GM12872 (cell line): ENCODE measurements around the gene SH2B2.
A peak's percentile ranks its signal among the peaks of the same experiment; 100 is the strongest.

Source experiments
- TF ChIP-seq, protein P1 (sequence below): IDR thresholded peaks from 3 replicates; pipeline ENCODE4 v1.5.1; 2011; ENCODE audit warnings: low read depth, mild to moderate bottlenecking, low read length, moderate library complexity; ENCODE audit not compliant: insufficient read depth

The SH2B2 gene

DNA sequence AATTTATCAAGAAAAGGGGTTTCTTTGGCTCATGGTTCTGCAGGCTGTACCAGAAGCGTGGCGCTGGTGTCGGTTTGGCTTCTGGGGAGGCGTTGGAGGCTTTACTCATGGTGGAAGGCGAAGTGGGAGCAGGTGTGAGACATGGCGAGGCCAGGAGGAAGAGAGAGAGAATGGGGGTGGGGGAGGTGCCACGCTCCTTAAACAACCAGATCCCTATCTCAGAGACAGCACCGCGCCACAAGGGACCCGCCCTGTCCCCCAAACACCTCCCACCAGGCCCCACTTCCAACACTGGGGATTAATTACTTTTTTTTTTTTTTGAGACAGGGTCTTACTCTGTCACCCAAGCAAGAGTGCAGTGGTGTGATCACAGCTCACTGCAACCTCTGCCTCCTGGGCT lies 18.0 kb upstream of the SH2B2 start:
- TF ChIP-seq, protein P1, sequence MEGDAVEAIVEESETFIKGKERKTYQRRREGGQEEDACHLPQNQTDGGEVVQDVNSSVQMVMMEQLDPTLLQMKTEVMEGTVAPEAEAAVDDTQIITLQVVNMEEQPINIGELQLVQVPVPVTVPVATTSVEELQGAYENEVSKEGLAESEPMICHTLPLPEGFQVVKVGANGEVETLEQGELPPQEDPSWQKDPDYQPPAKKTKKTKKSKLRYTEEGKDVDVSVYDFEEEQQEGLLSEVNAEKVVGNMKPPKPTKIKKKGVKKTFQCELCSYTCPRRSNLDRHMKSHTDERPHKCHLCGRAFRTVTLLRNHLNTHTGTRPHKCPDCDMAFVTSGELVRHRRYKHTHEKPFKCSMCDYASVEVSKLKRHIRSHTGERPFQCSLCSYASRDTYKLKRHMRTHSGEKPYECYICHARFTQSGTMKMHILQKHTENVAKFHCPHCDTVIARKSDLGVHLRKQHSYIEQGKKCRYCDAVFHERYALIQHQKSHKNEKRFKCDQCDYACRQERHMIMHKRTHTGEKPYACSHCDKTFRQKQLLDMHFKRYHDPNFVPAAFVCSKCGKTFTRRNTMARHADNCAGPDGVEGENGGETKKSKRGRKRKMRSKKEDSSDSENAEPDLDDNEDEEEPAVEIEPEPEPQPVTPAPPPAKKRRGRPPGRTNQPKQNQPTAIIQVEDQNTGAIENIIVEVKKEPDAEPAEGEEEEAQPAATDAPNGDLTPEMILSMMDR: no peak

DNA sequence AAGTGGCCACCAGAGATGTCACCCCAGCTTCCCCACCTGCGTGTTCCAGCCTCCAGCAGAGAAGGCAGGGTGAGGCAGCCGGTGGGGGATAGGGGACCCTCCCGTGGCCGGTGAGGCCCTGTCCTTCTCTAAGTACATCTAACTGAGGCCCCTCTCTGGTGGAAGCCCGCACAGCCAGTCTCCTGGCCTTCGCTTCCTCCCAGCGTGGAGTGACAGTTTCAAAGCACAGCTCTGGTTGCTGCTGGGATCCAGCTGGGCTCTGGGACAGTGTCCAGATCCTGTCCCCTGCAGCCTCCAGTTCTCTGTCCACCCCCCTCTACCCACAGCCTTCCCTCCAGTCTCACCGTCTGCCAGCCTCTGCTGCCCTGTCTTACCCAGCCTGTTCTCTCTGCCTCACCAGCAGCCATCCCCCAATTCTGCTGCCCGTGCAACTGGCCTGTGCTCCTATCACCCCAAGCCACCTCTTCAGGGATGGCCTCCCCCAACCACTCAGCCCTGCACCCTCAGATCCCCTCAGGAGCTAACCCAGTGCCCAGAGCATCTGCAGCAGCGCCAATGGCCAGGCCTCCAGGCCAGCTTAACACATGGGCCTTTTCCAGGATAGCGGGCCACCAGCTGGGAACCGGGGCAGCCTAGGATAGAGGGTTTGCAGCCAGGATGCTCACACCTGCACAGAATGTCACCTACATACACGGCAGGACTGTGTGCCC lies 16.3 kb upstream of the SH2B2 start:
- TF ChIP-seq, protein P1: no peak

DNA sequence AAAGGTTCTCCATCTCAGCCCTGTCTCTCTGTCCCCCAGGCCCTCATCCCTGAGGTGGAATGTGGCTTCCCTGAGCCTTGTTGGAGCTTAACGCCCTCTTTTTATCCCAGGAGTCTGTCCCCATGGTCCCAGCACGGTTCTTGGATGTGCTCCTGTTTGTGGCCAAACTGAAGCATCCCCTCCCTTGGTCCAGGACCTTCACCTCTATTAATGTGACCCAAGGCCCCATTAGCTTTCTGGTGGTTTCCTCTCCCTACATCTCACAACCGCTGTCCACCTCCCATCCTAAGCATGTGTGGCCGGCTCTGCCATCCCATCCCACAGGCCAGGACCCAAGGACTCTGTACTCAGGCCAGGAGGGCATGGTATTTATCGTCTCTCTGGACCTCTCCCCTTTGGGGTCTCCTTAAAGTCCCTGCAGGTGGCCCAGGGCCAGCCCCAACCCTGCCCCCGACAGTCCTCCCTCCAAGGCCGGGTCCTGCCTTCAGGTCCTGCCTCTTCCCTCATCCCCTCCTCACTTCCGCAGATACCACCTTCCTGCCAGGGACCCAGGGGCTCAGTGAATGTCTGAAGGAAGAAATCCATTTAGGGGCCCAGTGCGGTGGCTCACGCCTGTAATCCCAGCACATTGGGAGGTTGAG lies 15.4 kb upstream of the SH2B2 start:
- TF ChIP-seq, protein P1: no peak

DNA sequence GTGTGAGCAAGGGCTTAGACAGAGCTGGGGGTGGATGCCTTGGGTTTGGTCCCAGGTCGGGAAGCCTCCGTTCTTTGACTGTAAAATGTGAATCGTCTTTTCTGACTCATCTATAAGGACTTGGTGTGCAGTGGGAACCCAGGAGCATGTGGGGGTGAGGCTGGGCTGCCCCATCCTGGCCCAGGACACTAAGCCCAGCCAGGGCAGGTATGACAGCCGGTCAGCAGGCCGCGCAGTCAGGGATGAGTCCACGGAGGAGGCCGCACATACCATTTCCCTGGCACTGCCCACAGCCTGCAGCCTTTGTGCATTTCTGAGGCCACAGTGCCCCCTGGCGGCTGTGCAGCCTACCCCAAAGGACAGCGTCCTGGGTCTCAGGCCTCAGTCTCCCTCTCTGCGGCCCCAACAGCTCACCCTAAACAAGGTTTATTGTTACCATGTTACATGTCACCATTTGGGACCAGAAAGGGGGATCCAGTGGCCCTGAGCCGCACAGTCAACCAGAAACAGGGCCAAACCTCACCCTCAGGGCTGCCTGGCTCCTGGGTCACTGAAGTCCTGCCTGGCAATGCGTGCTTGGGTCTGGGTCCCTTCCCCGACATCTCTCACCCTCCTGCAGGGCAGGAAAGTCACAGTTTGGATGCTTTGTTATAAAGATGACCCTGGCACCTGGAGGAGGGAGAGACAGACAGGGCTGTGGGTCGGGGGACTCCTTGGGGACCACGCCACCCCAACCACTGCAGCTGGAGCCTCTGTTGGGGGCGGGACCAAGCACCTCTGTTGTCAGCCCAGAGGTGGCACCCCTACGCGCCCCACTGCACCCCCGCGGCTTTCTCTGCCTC lies 14.4 kb upstream of the SH2B2 start:
- TF ChIP-seq, protein P1: peak; percentile 91

DNA sequence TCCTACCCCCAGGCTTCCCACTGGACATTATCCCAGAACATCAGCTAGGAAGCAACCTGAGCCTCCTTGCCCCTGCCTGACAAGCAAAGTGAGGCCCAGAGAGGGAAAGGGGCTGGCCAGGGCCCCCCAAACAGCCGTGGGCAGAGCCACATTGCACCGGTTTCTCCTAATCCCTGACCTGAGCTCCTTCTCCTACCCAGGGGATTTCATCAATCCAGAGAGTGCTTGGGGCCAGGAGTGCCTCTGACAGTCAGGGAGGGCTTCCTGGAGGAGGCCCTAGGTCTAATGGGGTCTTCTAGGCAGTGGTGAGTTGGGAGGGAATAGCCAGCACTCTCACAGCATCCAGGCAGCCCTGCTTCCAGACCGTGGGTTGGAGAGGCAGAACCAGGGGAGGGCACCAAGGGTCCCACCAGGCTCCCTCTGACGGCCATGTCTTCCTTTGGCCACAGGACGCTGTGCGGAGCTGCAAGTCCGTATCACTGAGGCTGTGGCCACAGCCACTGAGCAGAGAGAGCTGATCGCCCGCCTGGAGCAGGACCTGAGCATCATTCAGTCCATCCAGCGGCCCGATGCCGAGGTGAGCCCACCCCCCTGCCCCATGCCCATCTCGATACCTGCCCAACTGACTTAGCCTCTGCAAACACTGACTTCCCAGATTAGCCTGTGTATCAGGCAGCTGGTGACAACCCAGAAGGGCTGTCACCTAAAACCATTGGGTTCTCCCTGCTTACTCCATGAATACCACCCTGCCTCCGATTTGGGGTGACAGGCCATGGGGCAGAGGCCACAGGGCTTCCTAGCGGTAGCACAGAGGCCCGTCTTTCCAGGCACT lies 13.5 kb upstream of the SH2B2 start:
- TF ChIP-seq, protein P1: no peak

DNA sequence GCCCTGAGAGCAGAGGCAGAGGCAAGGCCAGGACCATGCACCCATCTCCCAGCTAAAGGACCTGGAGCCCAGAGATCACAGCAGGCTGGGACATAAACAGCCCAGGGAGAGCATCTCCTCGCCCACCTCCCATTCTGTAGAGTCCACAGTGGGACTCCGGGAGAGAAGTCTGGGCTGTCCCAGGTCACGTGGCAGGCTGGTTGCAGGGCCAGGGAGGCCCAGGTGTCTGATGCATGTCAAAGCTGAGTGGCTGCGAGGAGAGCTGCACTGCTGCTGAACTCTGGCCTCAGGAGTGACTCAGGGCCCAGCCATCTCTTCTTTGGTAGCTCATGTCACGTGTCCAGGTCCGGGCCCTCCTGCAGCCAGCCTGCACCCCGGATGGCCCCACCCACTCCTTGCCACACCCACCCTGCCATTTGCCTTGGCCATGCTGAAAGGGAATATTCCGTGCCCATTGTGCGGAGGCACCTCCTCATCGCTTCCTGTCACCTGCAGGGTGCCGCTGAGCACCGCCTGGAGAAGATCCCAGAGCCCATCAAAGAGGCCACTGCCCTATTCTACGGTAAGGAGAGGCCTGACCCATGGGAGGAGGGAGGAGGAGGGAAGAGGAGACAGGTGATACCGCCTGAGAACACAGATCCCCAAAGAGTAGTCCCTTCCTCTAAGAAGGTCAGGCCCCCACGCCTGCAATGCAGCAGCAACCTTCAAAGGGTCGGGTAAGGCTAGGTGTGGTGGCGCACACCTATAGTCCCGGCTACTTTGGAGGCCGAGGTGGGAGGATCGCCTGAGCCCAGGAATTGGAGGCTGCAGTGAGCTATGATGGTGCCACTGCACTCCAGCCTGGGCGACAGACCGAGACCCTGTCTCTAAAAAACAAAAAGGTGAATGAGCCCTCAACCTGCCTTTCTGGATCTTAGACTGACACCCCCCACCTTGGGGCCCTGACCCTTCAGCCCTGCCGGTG lies 12.6 kb upstream of the SH2B2 start:
- TF ChIP-seq, protein P1: no peak
